A549 (cell line): ENCODE results near the gene ALCAM. TPM values are rescaled to one million over a fixed set of nuclear protein-coding genes. Genes with fewer than 3 reads are reported as not detected.

ENCODE experiments used
- ATAC-seq, 2 experiments: fragments of 200-7000 bp in 1 of 2; fragments of >200 bp in 1 of 2; cut with Nextera tagmentation in 1 of 2; cut with Tn5 transposase in 1 of 2; 3 replicates each; pipeline versions ENCODE4 v1.8.0 to v1.9.1; 2018 to 2020; ENCODE audit warnings: mild to moderate bottlenecking in 1 of 2, moderate library complexity in 1 of 2
- CTCF ChIA-PET: fragments of 300-600 bp; sonication (Branson Sonifier 250); formaldehyde crosslinking; extraction: SDS; loops from one replicate; lab custom pipeline; 2021; ENCODE audit warnings: antibody characterized with exemption, inconsistent platforms; lab: Yijun Ruan, JAX
- POLR2A ChIA-PET: fragments of 350-600 bp; formaldehyde crosslinking; extraction: SDS; loops from one replicate; lab custom pipeline; 2021; ENCODE audit warnings: antibody characterized with exemption, inconsistent platforms; lab: Yijun Ruan, JAX
- DNase-seq, 2 experiments: peaks; one replicate each; pipeline versions ENCODE4 v3.0.0 to v3.0.0-alpha.2; 2011 to 2016; ENCODE audit warnings: low read depth in 1 of 2, low spot score in 1 of 2
- FAIRE-seq: peaks from 2 replicates; lab custom pipeline; 2011; peaks lifted over from hg19 to GRCh38; lab: Jason Lieb, UNC
- H3K27ac ChIP-seq, 2 experiments: fragments of >200 bp; sonication (Bioruptor Twin); formaldehyde crosslinking; 3 replicates each; pipeline ENCODE4 v1.5.1; 2016 to 2017
- H3K4me1 ChIP-seq: fragments of >200 bp; sonication (Bioruptor Twin); formaldehyde crosslinking; 3 replicates; pipeline ENCODE4 v1.6.1; 2016
- H3K4me2 ChIP-seq: fragments of >200 bp; sonication (Bioruptor Twin); formaldehyde crosslinking; 3 replicates; pipeline ENCODE4 v1.6.1; 2016
- H3K4me3 ChIP-seq: fragments of >200 bp; sonication (Bioruptor Twin); formaldehyde crosslinking; 3 replicates; pipeline ENCODE4 v1.5.1; 2016
- H3K9me3 ChIP-seq: fragments of >200 bp; sonication (Bioruptor Twin); formaldehyde crosslinking; 3 replicates; pipeline ENCODE4 v1.6.1; 2016
- ATOH8 ChIP-seq: fragments of 250-450 bp; sonication (Bioruptor Pico); IDR thresholded peaks from 2 replicates; pipeline ENCODE4 v1.5.0; 2020; ENCODE audit warnings: low read depth, mild to moderate bottlenecking, moderate library complexity
- CBX2 ChIP-seq: fragments of 200-600 bp; sonication (generic); IDR thresholded peaks from 2 replicates; pipeline ENCODE4 v1.6.1; 2016; ENCODE audit warnings: low read depth, mild to moderate bottlenecking, borderline replicate concordance
- CBX8 ChIP-seq: fragments of 200-600 bp; sonication (generic); IDR thresholded peaks from 2 replicates; pipeline ENCODE4 v1.6.1; 2016
- CEBPB ChIP-seq, 2 experiments: fragments of >200 bp in 1 of 2; sonication (Bioruptor Twin) in 1 of 2; formaldehyde crosslinking in 1 of 2; IDR thresholded peaks; 2 replicates each; pipeline ENCODE4 v1.6.1; 2012 to 2016
- CHD2 ChIP-seq: fragments of 150-350 bp; IDR thresholded peaks from 2 replicates; pipeline ENCODE4 v1.6.1; 2014; ENCODE audit warnings: low read length; ENCODE audit not compliant: partially characterized antibody
- CHD4 ChIP-seq: fragments of 200-600 bp; sonication (generic); IDR thresholded peaks from 2 replicates; pipeline ENCODE4 v1.6.1; 2016; ENCODE audit warnings: antibody characterized with exemption, mild to moderate bottlenecking, borderline replicate concordance
- FOSL2 ChIP-seq, 2 experiments: fragments of 450-650 bp in 1 of 2; fragments of >200 bp in 1 of 2; sonication (Bioruptor Twin) in 1 of 2; formaldehyde crosslinking; IDR thresholded peaks; 2 replicates each; pipeline versions ENCODE4 v1.5.0 to v1.6.1; 2016 to 2020; ENCODE audit warnings: mild to moderate bottlenecking in 1 of 2, moderate library complexity in 1 of 2
- FOXS1 ChIP-seq: fragments of 250-450 bp; sonication (Bioruptor Pico); IDR thresholded peaks from 2 replicates; pipeline ENCODE4 v1.5.0; 2020; ENCODE audit warnings: mild to moderate bottlenecking, moderate library complexity
- HMGXB4 ChIP-seq: fragments of 250-450 bp; sonication (Bioruptor Pico); IDR thresholded peaks from 2 replicates; pipeline ENCODE4 v1.5.0; 2021; ENCODE audit warnings: mild to moderate bottlenecking, moderate library complexity, borderline replicate concordance
- HOXA7 ChIP-seq: fragments of 250-450 bp; sonication (Bioruptor Pico); IDR thresholded peaks from 2 replicates; pipeline ENCODE4 v1.5.0; 2020; ENCODE audit warnings: mild to moderate bottlenecking, moderate library complexity
- HOXB13 ChIP-seq: fragments of 250-450 bp; sonication (Bioruptor Pico); IDR thresholded peaks from 2 replicates; pipeline ENCODE4 v1.5.0; 2020; ENCODE audit warnings: low read depth, mild to moderate bottlenecking, moderate library complexity
- JUN ChIP-seq, 2 experiments: fragments of >200 bp; sonication (Bioruptor Twin); formaldehyde crosslinking; IDR thresholded peaks; 2 replicates in 1 of 2; 3 replicates in 1 of 2; pipeline ENCODE4 v1.6.1; 2016 to 2017
- KDM1A ChIP-seq: fragments of 200-600 bp; sonication (generic); IDR thresholded peaks from 2 replicates; pipeline ENCODE4 v1.6.1; 2016; ENCODE audit warnings: low read depth, mild to moderate bottlenecking
- KDM5A ChIP-seq: fragments of 200-600 bp; sonication (generic); IDR thresholded peaks from 2 replicates; pipeline ENCODE4 v1.6.1; 2016; ENCODE audit warnings: antibody characterized with exemption, mild to moderate bottlenecking
- MAFK ChIP-seq: fragments of 450-650 bp; IDR thresholded peaks from 2 replicates; pipeline ENCODE4 v1.6.1; 2014; ENCODE audit not compliant: partially characterized antibody
- NPAS2 ChIP-seq: fragments of 250-450 bp; sonication (Bioruptor Pico); IDR thresholded peaks from 2 replicates; pipeline ENCODE4 v1.8.0; 2022; ENCODE audit warnings: mild to moderate bottlenecking, moderate library complexity, borderline replicate concordance
- POLR2A ChIP-seq: IDR thresholded peaks from 2 replicates; pipeline ENCODE4 v1.6.1; 2012; ENCODE audit warnings: mild to moderate bottlenecking, low read length
- RARB ChIP-seq: fragments of 250-450 bp; sonication (Bioruptor Pico); IDR thresholded peaks from 2 replicates; pipeline ENCODE4 v1.8.0; 2021; ENCODE audit warnings: mild to moderate bottlenecking, moderate library complexity
- RFX5 ChIP-seq: fragments of 450-650 bp; IDR thresholded peaks from 2 replicates; pipeline ENCODE4 v1.7.1; 2014; ENCODE audit warnings: antibody characterized with exemption, mild to moderate bottlenecking, moderate library complexity
- SMC3 ChIP-seq: fragments of >200 bp; sonication (Bioruptor Twin); formaldehyde crosslinking; IDR thresholded peaks from 3 replicates; pipeline ENCODE4 v1.6.1; 2018; ENCODE audit warnings: inconsistent platforms
- ZC3H11A ChIP-seq: fragments of 450-650 bp; IDR thresholded peaks from 2 replicates; pipeline ENCODE4 v1.6.1; 2014; ENCODE audit warnings: antibody characterized with exemption, mild to moderate bottlenecking
- ZFP36 ChIP-seq: fragments of 450-650 bp; IDR thresholded peaks from 2 replicates; pipeline ENCODE4 v1.6.1; 2014; ENCODE audit warnings: borderline replicate concordance; ENCODE audit not compliant: partially characterized antibody
- ZSCAN20 ChIP-seq: fragments of 250-450 bp; sonication (Bioruptor Pico); IDR thresholded peaks from 2 replicates; pipeline ENCODE4 v1.8.0; 2022; ENCODE audit warnings: mild to moderate bottlenecking, moderate library complexity
- WGBS: methylation state at CpG from one replicate; pipeline ENCODE4 v1.1.6; 2017; ENCODE audit errors: missing lambda C conversion rate; 5-methylcytosine and 5-hydroxymethylcytosine counted together
- polyA plus RNA-seq, 4 experiments: library from polyadenylated mRNA; depleted of rRNA in 3 of 4; stranded (reverse); fragments of >200 nt; fragmentation: RNase III in 1 of 4; extraction: RNeasy Plus Mini Kit Qiagen cat#74134 plus additional on column Dnase treatment in 1 of 4; gene quantifications; 2 replicates in 3 of 4; 3 replicates in 1 of 4; pipeline ENCODE4 v1.2.3, GENCODE V29; 2011 to 2017
- TF ChIP-seq, protein P1 (sequence below): fragments of 450-650 bp; IDR thresholded peaks from 2 replicates; pipeline ENCODE4 v1.6.1; 2014; ENCODE audit warnings: antibody characterized with exemption
- TF ChIP-seq, protein P2 (sequence below): fragments of 150-350 bp; IDR thresholded peaks from 2 replicates; pipeline ENCODE4 v1.6.1; 2014; ENCODE audit warnings: low read depth, mild to moderate bottlenecking, low read length

ALCAM gene
- polyA plus RNA-seq, 2 of the 4 experiments (the other 2 are of a cell fraction) = 57.1 to 145 TPM

DNA sequence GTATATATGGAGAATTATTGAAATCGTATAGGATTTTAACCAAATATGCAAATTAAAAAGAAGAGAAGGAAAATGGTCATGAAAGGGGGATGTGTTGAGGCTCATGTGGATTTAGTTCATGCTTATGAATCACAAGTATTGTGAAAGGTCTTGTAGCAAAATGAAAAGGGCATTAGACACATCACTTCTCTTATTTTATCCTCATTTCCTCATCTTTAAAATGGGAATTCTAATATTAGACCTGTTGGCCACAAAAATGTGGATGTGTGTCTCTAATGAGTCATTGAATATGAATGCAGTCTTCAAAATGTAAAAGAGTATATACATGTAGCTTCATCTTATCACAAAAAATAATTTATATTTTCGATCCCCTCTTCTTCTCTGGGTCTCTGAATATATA, 14.9 kb upstream of the ALCAM start:
- FAIRE-seq (no peak), ATAC-seq (no peak), DNase-seq (no peak)
- CTCF ChIA-PET = no interaction called here
- no peak for TF ChIP-seq POLR2A
- TF ChIP-seq ATOH8 (CRISPR knock-in tag) = no peak
- 0 out of 4 replicates have a peak, but pooled peaks of 1 of the 2 experiments have one; percentile 10 for TF ChIP-seq CEBPB (IDR thresholded peaks at IDR 0.05)
- TF ChIP-seq KDM1A = no peak
- TF ChIP-seq HMGXB4 (CRISPR knock-in tag) = no peak
- TF ChIP-seq FOSL2 (IDR thresholded peaks at IDR 0.05) = no peak
- TF ChIP-seq FOSL2 (CRISPR knock-in tag; IDR thresholded peaks at IDR 0.05) = peak; percentile 31
- no peak for TF ChIP-seq MAFK
- no peak for TF ChIP-seq KDM5A
- TF ChIP-seq, protein P1, sequence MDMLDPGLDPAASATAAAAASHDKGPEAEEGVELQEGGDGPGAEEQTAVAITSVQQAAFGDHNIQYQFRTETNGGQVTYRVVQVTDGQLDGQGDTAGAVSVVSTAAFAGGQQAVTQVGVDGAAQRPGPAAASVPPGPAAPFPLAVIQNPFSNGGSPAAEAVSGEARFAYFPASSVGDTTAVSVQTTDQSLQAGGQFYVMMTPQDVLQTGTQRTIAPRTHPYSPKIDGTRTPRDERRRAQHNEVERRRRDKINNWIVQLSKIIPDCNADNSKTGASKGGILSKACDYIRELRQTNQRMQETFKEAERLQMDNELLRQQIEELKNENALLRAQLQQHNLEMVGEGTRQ = no peak
- TF ChIP-seq HOXA7 (CRISPR knock-in tag) = no peak
- WGBS = 57% methylated on average over 2 of the region's 2 CpGs
- POLR2A ChIA-PET = no interaction called here
- Histone ChIP-seq H3K27ac (no peak overlapping the region), H3K9me3 (no peaks in the 10 kb centered on the region), H3K4me3 (no peak overlapping the region), H3K4me2 (no peak overlapping the region), H3K4me1 (peaks cover 9% of the 10 kb centered on the region; the same call in 2 of the 3 replicates)

DNA sequence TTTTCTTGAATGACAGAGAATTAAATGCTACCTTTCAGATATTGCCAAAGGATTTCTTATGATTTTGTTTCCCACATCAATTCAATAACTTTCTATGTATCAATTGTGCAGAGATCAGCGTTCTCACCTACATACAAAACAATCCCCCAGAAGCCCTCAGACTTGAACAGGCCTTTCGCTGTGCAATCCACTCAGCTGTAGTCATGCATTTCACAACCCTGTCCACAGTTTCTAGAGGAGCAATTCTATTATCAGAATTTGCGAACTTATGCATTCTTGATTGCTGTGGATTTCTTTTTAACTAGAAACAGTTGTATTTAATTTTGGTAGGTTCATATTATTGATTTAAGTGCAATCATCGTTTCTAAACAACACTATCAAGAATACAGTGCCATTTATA, 13.7 kb upstream of the ALCAM start:
- H3K9me3 ChIP-seq = no peaks in the 10 kb centered on the region
- H3K4me2 ChIP-seq = no peak overlapping the region
- CTCF ChIA-PET = no interaction called here
- POLR2A ChIA-PET = no interaction called here
- DNase-seq = no peak
- 73% methylated on average over 4 of the region's 4 CpGs for WGBS
- H3K4me3 ChIP-seq = no peak overlapping the region
- ATAC-seq = no peak
- H3K27ac ChIP-seq = no peak overlapping the region
- FAIRE-seq = no peak
- H3K4me1 ChIP-seq = peaks cover 9% of the 10 kb centered on the region; the same call in 2 of the 3 replicates
- TF ChIP-seq ATOH8 (CRISPR knock-in tag) (no peak), HOXA7 (CRISPR knock-in tag) (no peak), CBX2 (no peak), POLR2A (no peak), SMC3 (no peak), FOSL2 (IDR thresholded peaks at IDR 0.05) (no peak), FOSL2 (CRISPR knock-in tag; IDR thresholded peaks at IDR 0.05) (no peak), RARB (CRISPR knock-in tag) (no peak), NPAS2 (CRISPR knock-in tag) (no peak), JUN (IDR thresholded peaks at IDR 0.05) (no peak), ZFP36 (no peak), ZSCAN20 (CRISPR knock-in tag) (no peak), CBX8 (no peak), HOXB13 (no peak), KDM1A (no peak), CHD2 (no peak), FOXS1 (no peak), ZC3H11A (no peak), RFX5 (no peak), CHD4 (no peak)
- TF ChIP-seq, protein P2, sequence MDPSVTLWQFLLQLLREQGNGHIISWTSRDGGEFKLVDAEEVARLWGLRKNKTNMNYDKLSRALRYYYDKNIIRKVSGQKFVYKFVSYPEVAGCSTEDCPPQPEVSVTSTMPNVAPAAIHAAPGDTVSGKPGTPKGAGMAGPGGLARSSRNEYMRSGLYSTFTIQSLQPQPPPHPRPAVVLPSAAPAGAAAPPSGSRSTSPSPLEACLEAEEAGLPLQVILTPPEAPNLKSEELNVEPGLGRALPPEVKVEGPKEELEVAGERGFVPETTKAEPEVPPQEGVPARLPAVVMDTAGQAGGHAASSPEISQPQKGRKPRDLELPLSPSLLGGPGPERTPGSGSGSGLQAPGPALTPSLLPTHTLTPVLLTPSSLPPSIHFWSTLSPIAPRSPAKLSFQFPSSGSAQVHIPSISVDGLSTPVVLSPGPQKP = no peak
